Measurements from ENCODE around the gene RBFOX2. TPM values are rescaled to one million over a fixed set of nuclear protein-coding genes. Genes with fewer than 3 reads are reported as not detected.

The RBFOX2 gene
- total RNA-seq, 3 donors from 2014 or later = 63.4 to 97.3 (median 85.5) TPM

GRCh38 chr22:35971456-35972119 is 57.0 kb downstream of the RBFOX2 start:
- H3K27ac ChIP-seq = peak overlapping the region; percentile 76 to 94
- peak in 1 of 2 donors; percentile 33 for DNase-seq (ENCODE audit: low spot score in 2 of 2)
- no peaks in the 10 kb centered on the region for H3K27me3 ChIP-seq
- H3K36me3 ChIP-seq = no peaks in the 10 kb centered on the region
- intact Hi-C loops (cut with DNase I; ENCODE audit: low total_unique reads) = no loop called here
- H3K4me3 ChIP-seq = no peak overlapping the region
- H3K9me3 ChIP-seq = no peaks in the 10 kb centered on the region
- peaks cover 19 to 23% of the 10 kb centered on the region in 2 donors for H3K4me1 ChIP-seq
- TF ChIP-seq CTCF (IDR thresholded peaks at IDR 0.05) (no peak), POLR2AphosphoS5 (IDR thresholded peaks at IDR 0.05) (peak in 2 of 3 donors; percentile 20 to 24)

- intact Hi-C loops (cut with DNase I; ENCODE audit: low total_unique reads) = no loop called here
- no peak for TF ChIP-seq POLR2A (IDR thresholded peaks at IDR 0.05)
- TF ChIP-seq CTCF (IDR thresholded peaks at IDR 0.05) = no peak
- no peak for TF ChIP-seq POLR2AphosphoS5 (IDR thresholded peaks at IDR 0.05)
- no peaks in the 10 kb centered on the region for H3K9me3 ChIP-seq
- no peak overlapping the region for H3K4me3 ChIP-seq
- DNase-seq (ENCODE audit: low spot score in 2 of 2) = no peak
- peaks cover 19 to 23% of the 10 kb centered on the region in 2 donors for H3K4me1 ChIP-seq
- no peaks in the 10 kb centered on the region for H3K27me3 ChIP-seq
- H3K27ac ChIP-seq = peak overlapping the region; percentile 69 to 76
- no peaks in the 10 kb centered on the region for H3K36me3 ChIP-seq
Measured at GRCh38 chr22:35970616-35971455, 57.8 kb downstream of the RBFOX2 start.

- H3K27ac ChIP-seq = no peak overlapping the region
- no peak overlapping the region for H3K4me3 ChIP-seq
- H3K9me3 ChIP-seq = no peaks in the 10 kb centered on the region
- H3K27me3 ChIP-seq = no peaks in the 10 kb centered on the region
- intact Hi-C loops (cut with DNase I; ENCODE audit: low total_unique reads) = no loop called here
- H3K4me1 ChIP-seq = peaks cover 8 to 15% of the 10 kb centered on the region in 2 donors
- DNase-seq (ENCODE audit: low spot score in 2 of 2) = no peak
- no peak for TF ChIP-seq CTCF (IDR thresholded peaks at IDR 0.05)
- H3K36me3 ChIP-seq = no peaks in the 10 kb centered on the region
Measured at GRCh38 chr22:35967046-35967397, 61.6 kb downstream of the RBFOX2 start.

GRCh38 chr22:35966314-35967045 is 62.1 kb downstream of the RBFOX2 start:
- Histone ChIP-seq H3K9me3 (no peaks in the 10 kb centered on the region), H3K4me3 (no peak overlapping the region), H3K4me1 (peaks cover 9 to 15% of the 10 kb centered on the region in 2 donors), H3K27me3 (no peaks in the 10 kb centered on the region), H3K27ac (no peak overlapping the region), H3K36me3 (no peaks in the 10 kb centered on the region)
- no peak for DNase-seq (ENCODE audit: low spot score in 2 of 2)
- TF ChIP-seq POLR2A (IDR thresholded peaks at IDR 0.05) = no peak
- TF ChIP-seq CTCF (IDR thresholded peaks at IDR 0.05) = no peak
- no peak for TF ChIP-seq POLR2AphosphoS5 (IDR thresholded peaks at IDR 0.05)
- intact Hi-C loops (cut with DNase I; ENCODE audit: low total_unique reads) = no loop called here

All from breast epithelium (tissue), 4 donors.